Upper lobe of left lung (tissue), 6 donors: ENCODE data around the gene DCPS. TPM values are rescaled to one million over a fixed set of nuclear protein-coding genes. Genes with fewer than 3 reads are reported as not detected.
A peak's percentile ranks its signal among the peaks of the same experiment; 100 is the strongest.

ENCODE experiments used
- ATAC-seq, 2 donors: fragments of 200-7000 bp; cut with Tn5 transposase; one replicate each; pipeline ENCODE4 v1.9.1; 2022; ENCODE audit warnings: mild to moderate bottlenecking in 2 of 2, moderate library complexity in 2 of 2; ENCODE audit not compliant: low FRiP score in 2 of 2
- DNase-seq, 2 donors: peaks; one replicate each; pipeline ENCODE4 v3.0.0-alpha.2; 2019 to 2020
- H3K27ac ChIP-seq, 4 donors: fragments of 200-600 bp; sonication (generic); one replicate each; pipeline ENCODE4 v1.5.1; 2016 to 2019
- H3K27me3 ChIP-seq, 4 donors: fragments of 200-600 bp; sonication (generic); one replicate each; pipeline ENCODE4 v1.5.1; 2017 to 2019
- H3K36me3 ChIP-seq, 4 donors: fragments of 200-600 bp; sonication (generic); one replicate each; pipeline ENCODE4 v1.5.1; 2016 to 2019
- H3K4me1 ChIP-seq, 4 donors: fragments of 200-600 bp; sonication (generic); one replicate each; pipeline ENCODE4 v1.5.1; 2018 to 2019
- H3K4me3 ChIP-seq, 4 donors: fragments of 200-600 bp; sonication (generic); one replicate each; pipeline ENCODE4 v1.5.1; 2017 to 2019; ENCODE audit warnings: mild to moderate bottlenecking in 2 of 4, moderate library complexity in 1 of 4
- H3K9me3 ChIP-seq, 4 donors: fragments of 200-600 bp; sonication (generic); one replicate each; pipeline ENCODE4 v1.5.1; 2018 to 2019
- EP300 ChIP-seq, 4 donors: sonication (generic); formaldehyde crosslinking; IDR thresholded peaks; one replicate each; pipeline ENCODE4 v1.5.1; 2017; ENCODE audit warnings: antibody characterized with exemption in 4 of 4, control low read depth in 2 of 4
- POLR2A ChIP-seq, 4 donors: fragments of 450-650 bp; IDR thresholded peaks; one replicate each; pipeline ENCODE4 v1.5.1; 2016 to 2017; ENCODE audit warnings: antibody characterized with exemption in 4 of 4, mild to moderate bottlenecking in 2 of 4
- POLR2AphosphoS5 ChIP-seq, 2 donors: sonication (generic); formaldehyde crosslinking; IDR thresholded peaks; one replicate each; pipeline ENCODE4 v1.5.1; 2017; ENCODE audit warnings: antibody characterized with exemption in 2 of 2
- WGBS, 2 donors: methylation state at CpG; one replicate each; pipeline ENCODE4 v1.1.5; 2017 to 2018; 5-methylcytosine and 5-hydroxymethylcytosine counted together
- total RNA-seq, 6 donors: library from RNA; depleted of rRNA in 4 of 6; stranded (reverse); fragments of >200 nt in 4 of 6; gene quantifications; one replicate each; pipeline versions ENCODE4 v1.1.0 to v1.2.1, GENCODE V29; 2016 to 2021
- TF ChIP-seq, protein P1 (sequence below), 6 experiments: fragments of 450-650 bp in 4 of 6; fragments of 200-600 bp in 2 of 6; sonication (generic) in 2 of 6; IDR thresholded peaks; one replicate each; pipeline ENCODE4 v1.5.1; 2016 to 2019; ENCODE audit warnings: antibody characterized with exemption in 6 of 6
- donor health status: DM: no; HTN: no; CAD: no; lungs with moderate emphysema.
- donor health status: DM: no; HTN: yes; CAD: no; lungs with severe emphysema.

DCPS gene
- total RNA-seq, 6 donors from 2014 or later = 6.3 to 21.4 (median 14.1) TPM

DNA sequence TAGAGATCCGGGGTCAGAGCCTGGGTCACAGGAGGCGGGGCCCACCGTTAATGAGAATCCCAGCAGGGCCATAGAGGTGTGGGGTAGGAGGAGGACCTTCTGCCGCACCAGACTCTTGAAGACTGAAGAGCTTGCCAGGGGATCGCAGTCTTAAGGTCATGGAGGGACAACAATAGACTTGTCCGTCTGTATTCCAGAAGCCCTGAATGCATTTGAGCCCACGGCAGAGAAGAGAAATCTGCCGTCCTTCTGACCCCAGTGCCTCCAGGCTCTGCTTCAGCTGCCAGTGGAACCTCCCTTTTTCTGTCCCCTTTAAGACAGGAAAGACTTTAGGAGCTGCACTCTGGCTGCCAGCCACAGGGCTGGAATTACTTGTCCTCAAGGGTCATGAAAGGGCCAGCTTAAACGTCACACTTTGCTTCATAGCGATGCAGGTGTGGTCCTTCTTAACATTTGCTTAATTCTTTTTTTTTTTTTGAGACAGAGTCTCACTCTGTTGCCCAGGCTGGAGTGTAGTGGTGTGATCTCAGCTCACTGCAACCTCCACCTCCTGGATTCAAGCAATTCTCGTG is 36.1 kb downstream of the DCPS start:
- H3K9me3 ChIP-seq = no peaks in the 10 kb centered on the region
- H3K27ac ChIP-seq = peak overlapping the region; percentile 19 to 55 (median 40)
- peaks cover 3 to 44% (median 23%) of the 10 kb centered on the region in 4 donors for H3K4me1 ChIP-seq
- peaks cover 3 to 49% (median 17%) of the 10 kb centered on the region in 4 donors for H3K36me3 ChIP-seq
- H3K4me3 ChIP-seq = no peak overlapping the region
- peak in 1 of 2 donors; percentile 89 for DNase-seq
- TF ChIP-seq EP300 (IDR thresholded peaks at IDR 0.05) (no peak), POLR2AphosphoS5 (IDR thresholded peaks at IDR 0.05) (peak in 1 of 2 donors; percentile 25), POLR2A (IDR thresholded peaks at IDR 0.05) (peak in 1 of 4 donors; percentile 4)
- TF ChIP-seq, protein P1, sequence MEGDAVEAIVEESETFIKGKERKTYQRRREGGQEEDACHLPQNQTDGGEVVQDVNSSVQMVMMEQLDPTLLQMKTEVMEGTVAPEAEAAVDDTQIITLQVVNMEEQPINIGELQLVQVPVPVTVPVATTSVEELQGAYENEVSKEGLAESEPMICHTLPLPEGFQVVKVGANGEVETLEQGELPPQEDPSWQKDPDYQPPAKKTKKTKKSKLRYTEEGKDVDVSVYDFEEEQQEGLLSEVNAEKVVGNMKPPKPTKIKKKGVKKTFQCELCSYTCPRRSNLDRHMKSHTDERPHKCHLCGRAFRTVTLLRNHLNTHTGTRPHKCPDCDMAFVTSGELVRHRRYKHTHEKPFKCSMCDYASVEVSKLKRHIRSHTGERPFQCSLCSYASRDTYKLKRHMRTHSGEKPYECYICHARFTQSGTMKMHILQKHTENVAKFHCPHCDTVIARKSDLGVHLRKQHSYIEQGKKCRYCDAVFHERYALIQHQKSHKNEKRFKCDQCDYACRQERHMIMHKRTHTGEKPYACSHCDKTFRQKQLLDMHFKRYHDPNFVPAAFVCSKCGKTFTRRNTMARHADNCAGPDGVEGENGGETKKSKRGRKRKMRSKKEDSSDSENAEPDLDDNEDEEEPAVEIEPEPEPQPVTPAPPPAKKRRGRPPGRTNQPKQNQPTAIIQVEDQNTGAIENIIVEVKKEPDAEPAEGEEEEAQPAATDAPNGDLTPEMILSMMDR (IDR thresholded peaks at IDR 0.05) = no peak
- H3K27me3 ChIP-seq = no peaks in the 10 kb centered on the region
- WGBS, 2 donors = 42 to 59% methylated on average over 9 to 11 of the region's 11 CpGs
- peak; percentile 77 to 89 for ATAC-seq

- Histone ChIP-seq H3K4me3 (no peak overlapping the region), H3K4me1 (peaks cover 3 to 48% (median 27%) of the 10 kb centered on the region in 4 donors), H3K27me3 (no peaks in the 10 kb centered on the region), H3K9me3 (no peaks in the 10 kb centered on the region), H3K27ac (peak overlapping the region in 1 of 4 donors; percentile 48), H3K36me3 (peaks cover 3 to 57% (median 19%) of the 10 kb centered on the region in 4 donors)
- ATAC-seq (no peak), DNase-seq (no peak)
- WGBS, 2 donors = 74 to 79% methylated on average over 7 of the region's 7 CpGs
- TF ChIP-seq, protein P1 (IDR thresholded peaks at IDR 0.05) = no peak
- TF ChIP-seq POLR2AphosphoS5 (IDR thresholded peaks at IDR 0.05) (no peak), EP300 (IDR thresholded peaks at IDR 0.05) (no peak), POLR2A (IDR thresholded peaks at IDR 0.05) (no peak)
Measured at GRCh38 chr11:126340960-126341606, 37.2 kb downstream of the DCPS start.

DNA sequence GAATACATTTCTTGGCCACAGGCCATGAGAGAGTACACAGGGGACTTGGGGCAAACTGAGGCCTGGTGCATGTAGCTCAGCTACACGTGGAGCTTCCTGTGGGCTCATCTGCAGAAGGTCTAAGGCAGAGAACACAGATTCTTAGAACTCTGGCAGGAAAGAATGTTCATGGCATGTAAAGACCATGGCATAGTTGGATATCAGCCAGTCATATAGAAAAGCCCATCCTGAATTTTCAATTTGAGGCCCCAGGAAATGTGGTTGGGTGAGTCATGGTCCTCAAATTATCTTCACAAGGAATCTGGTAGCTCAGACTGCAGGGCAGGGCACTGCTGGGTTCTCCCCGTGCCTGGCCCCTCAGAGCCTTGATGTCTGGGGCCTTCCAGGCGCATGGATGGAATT is 37.9 kb downstream of the DCPS start:
- H3K36me3 ChIP-seq = peaks cover 3 to 57% (median 19%) of the 10 kb centered on the region in 4 donors

GRCh38 chr11:126343051-126343450 is 39.2 kb downstream of the DCPS start:
- no peak for TF ChIP-seq EP300 (IDR thresholded peaks at IDR 0.05)
- no peaks in the 10 kb centered on the region for H3K27me3 ChIP-seq
- no peak overlapping the region for H3K27ac ChIP-seq
- 93 to 95% methylated on average over 9 to 16 of the region's 16 CpGs for WGBS, 2 donors
- no peak overlapping the region for H3K4me3 ChIP-seq
- H3K9me3 ChIP-seq = no peaks in the 10 kb centered on the region
- peaks cover 12 to 37% (median 29%) of the 10 kb centered on the region in 4 donors for H3K4me1 ChIP-seq
- DNase-seq = no peak
- peaks cover 3 to 63% (median 19%) of the 10 kb centered on the region in 4 donors for H3K36me3 ChIP-seq
- ATAC-seq = no peak

More for the DNA sequence above, 37.9 kb downstream of the DCPS start:
- Histone ChIP-seq H3K27ac (peak overlapping the region in 1 of 4 donors; percentile 48), H3K4me3 (no peak overlapping the region), H3K9me3 (no peaks in the 10 kb centered on the region), H3K27me3 (no peaks in the 10 kb centered on the region), H3K4me1 (peaks cover 6 to 47% (median 30%) of the 10 kb centered on the region in 4 donors)
- ATAC-seq = no peak
- 74 to 75% methylated on average over 2 to 3 of the region's 3 CpGs for WGBS, 2 donors
- no peak for DNase-seq
- TF ChIP-seq EP300 (IDR thresholded peaks at IDR 0.05) (no peak), POLR2A (IDR thresholded peaks at IDR 0.05) (no peak), POLR2AphosphoS5 (IDR thresholded peaks at IDR 0.05) (no peak)
- TF ChIP-seq, protein P1 (IDR thresholded peaks at IDR 0.05) = no peak

DNA sequence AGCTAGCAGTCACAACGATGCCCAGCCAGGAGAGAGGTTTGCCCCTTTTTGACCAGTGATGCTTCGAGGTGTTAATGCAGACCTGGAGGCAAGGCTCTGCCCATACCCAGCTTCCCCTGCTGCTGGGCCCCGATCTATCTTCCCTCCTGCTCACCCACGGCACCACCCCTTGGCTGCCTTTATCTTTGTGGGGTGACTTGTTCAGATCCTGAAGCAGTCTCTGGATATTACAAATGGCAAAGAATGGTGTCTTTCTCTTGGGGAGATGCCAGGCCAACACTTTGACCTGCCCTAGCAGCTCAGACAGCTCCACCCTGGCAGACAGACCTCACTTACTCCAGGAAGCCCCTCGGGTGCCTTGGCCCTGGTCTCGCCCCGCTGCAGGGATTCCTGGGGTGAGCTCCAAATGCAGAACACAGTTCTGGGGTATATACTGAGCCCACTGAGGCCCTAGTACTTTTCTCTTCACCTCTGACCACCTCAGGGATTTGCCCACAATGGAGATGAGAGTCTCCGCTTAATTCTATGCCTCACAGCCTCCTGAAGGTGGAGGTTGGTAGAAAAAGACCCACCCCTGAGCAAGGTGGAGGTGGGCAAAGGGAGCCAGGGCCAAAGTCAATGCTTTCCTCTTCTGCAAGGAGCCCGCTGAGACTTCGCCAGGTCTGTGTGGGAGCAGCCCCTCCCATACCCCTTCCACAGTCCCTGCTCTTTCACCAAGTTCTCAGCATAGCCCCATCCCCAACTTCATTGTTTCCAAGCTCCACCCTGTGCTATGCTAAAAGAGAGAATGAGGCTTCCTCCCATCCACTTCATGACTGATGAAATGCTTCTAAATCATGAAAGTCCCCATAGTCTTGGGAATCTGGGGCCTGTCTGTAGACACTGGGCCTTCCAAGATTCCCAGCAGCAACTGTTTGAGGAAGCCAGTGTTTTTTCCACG is 40.6 kb downstream of the DCPS start:
- no peak for TF ChIP-seq POLR2A (IDR thresholded peaks at IDR 0.05)
- TF ChIP-seq, protein P1 (IDR thresholded peaks at IDR 0.05) = no peak
- TF ChIP-seq EP300 (IDR thresholded peaks at IDR 0.05) = no peak
- TF ChIP-seq POLR2AphosphoS5 (IDR thresholded peaks at IDR 0.05) = no peak
- no peaks in the 10 kb centered on the region for H3K27me3 ChIP-seq
- H3K27ac ChIP-seq = peak overlapping the region in 3 of 4 donors; percentile 79 to 86 (median 82)
- no peak overlapping the region for H3K4me3 ChIP-seq
- DNase-seq (no peak), ATAC-seq (no peak)
- H3K9me3 ChIP-seq = no peaks in the 10 kb centered on the region
- H3K36me3 ChIP-seq = peaks cover 3 to 56% (median 19%) of the 10 kb centered on the region in 4 donors
- peaks cover 15 to 30% (median 21%) of the 10 kb centered on the region in 4 donors for H3K4me1 ChIP-seq
- 85 to 87% methylated on average over 11 of the region's 11 CpGs for WGBS, 2 donors
